Measurements from ENCODE around the gene PRND. TPM values are rescaled to one million over a fixed set of nuclear protein-coding genes. Genes with fewer than 3 reads are reported as not detected.
A peak's percentile ranks its signal among the peaks of the same experiment; 100 is the strongest.

The PRND gene
- total RNA-seq, 2 donors from 2014 or later, result 0.24 to 0.88 TPM

GRCh38 chr20:4708036-4708435 is 13.7 kb upstream of the PRND start:
- peaks cover 2% of the 10 kb centered on the region for H3K4me1 ChIP-seq (ENCODE audit: control insufficient read depth, insufficient read depth, low read length)
- no peak overlapping the region for H3K9ac ChIP-seq (ENCODE audit: extremely low read depth, low read length, poor library complexity, severe bottlenecking)
- no peaks in the 10 kb centered on the region for H3K36me3 ChIP-seq (ENCODE audit: control insufficient read depth, insufficient read depth, low read length)
- Mint-ChIP-seq H3K4me3 (no peak overlapping the region), H3K4me1 (peaks cover 8% of the 10 kb centered on the region), H3K36me3 (ENCODE audit: low read depth) (no peaks in the 10 kb centered on the region), H3K27ac (no peak overlapping the region), H3K27me3 (ENCODE audit: insufficient read depth) (no peaks in the 10 kb centered on the region), H3K9me3 (no peaks in the 10 kb centered on the region)
- TF ChIP-seq, protein P1, sequence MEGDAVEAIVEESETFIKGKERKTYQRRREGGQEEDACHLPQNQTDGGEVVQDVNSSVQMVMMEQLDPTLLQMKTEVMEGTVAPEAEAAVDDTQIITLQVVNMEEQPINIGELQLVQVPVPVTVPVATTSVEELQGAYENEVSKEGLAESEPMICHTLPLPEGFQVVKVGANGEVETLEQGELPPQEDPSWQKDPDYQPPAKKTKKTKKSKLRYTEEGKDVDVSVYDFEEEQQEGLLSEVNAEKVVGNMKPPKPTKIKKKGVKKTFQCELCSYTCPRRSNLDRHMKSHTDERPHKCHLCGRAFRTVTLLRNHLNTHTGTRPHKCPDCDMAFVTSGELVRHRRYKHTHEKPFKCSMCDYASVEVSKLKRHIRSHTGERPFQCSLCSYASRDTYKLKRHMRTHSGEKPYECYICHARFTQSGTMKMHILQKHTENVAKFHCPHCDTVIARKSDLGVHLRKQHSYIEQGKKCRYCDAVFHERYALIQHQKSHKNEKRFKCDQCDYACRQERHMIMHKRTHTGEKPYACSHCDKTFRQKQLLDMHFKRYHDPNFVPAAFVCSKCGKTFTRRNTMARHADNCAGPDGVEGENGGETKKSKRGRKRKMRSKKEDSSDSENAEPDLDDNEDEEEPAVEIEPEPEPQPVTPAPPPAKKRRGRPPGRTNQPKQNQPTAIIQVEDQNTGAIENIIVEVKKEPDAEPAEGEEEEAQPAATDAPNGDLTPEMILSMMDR (conservative IDR thresholded peaks at IDR 0.05), result no peak
- no peak overlapping the region for H3K4me3 ChIP-seq (ENCODE audit: low read length)
- DNase-seq, result peak; percentile 13
- 88 to 100% methylated on average over 1 to 3 of the region's 3 CpGs for WGBS, 2 experiments (ENCODE audit: insufficient coverage in 1 of 2, insufficient read length in 1 of 2)
- no peak overlapping the region for H3K27ac ChIP-seq (ENCODE audit: low read depth, low read length)
- no peaks in the 10 kb centered on the region for H3K9me3 ChIP-seq (ENCODE audit: control insufficient read depth, low read length)
- no peaks in the 10 kb centered on the region for H3K27me3 ChIP-seq (ENCODE audit: control insufficient read depth, insufficient read depth, low read length, poor library complexity, severe bottlenecking)

- H3K9me3 ChIP-seq (ENCODE audit: control insufficient read depth, low read length), result no peaks in the 10 kb centered on the region
- H3K4me1 ChIP-seq (ENCODE audit: control insufficient read depth, insufficient read depth, low read length), result peaks cover 2% of the 10 kb centered on the region
- H3K9ac ChIP-seq (ENCODE audit: extremely low read depth, low read length, poor library complexity, severe bottlenecking), result no peak overlapping the region
- no peak overlapping the region for H3K27ac Mint-ChIP-seq
- no peak overlapping the region for H3K27ac ChIP-seq (ENCODE audit: low read depth, low read length)
- H3K36me3 Mint-ChIP-seq (ENCODE audit: low read depth), result no peaks in the 10 kb centered on the region
- no peaks in the 10 kb centered on the region for H3K27me3 Mint-ChIP-seq (ENCODE audit: insufficient read depth)
- no peaks in the 10 kb centered on the region for H3K9me3 Mint-ChIP-seq
- H3K4me3 ChIP-seq (ENCODE audit: low read length), result no peak overlapping the region
- peaks cover 6% of the 10 kb centered on the region for H3K4me1 Mint-ChIP-seq
- DNase-seq, result peak; percentile 13
- TF ChIP-seq, protein P1 (conservative IDR thresholded peaks at IDR 0.05), result no peak
- no peaks in the 10 kb centered on the region for H3K27me3 ChIP-seq (ENCODE audit: control insufficient read depth, insufficient read depth, low read length, poor library complexity, severe bottlenecking)
- WGBS, 2 experiments (ENCODE audit: insufficient coverage in 1 of 2, insufficient read length in 1 of 2), result 90 to 92% methylated on average over 2 to 3 of the region's 3 CpGs
- H3K4me3 Mint-ChIP-seq, result no peak overlapping the region
- H3K36me3 ChIP-seq (ENCODE audit: control insufficient read depth, insufficient read depth, low read length), result no peaks in the 10 kb centered on the region
Observed at GRCh38 chr20:4708856-4709255, 12.9 kb upstream of the PRND start.

- Histone ChIP-seq H3K9me3 (ENCODE audit: control insufficient read depth, low read length) (no peaks in the 10 kb centered on the region), H3K36me3 (ENCODE audit: control insufficient read depth, insufficient read depth, low read length) (no peaks in the 10 kb centered on the region), H3K9ac (ENCODE audit: extremely low read depth, low read length, poor library complexity, severe bottlenecking) (no peak overlapping the region), H3K27me3 (ENCODE audit: control insufficient read depth, insufficient read depth, low read length, poor library complexity, severe bottlenecking) (no peaks in the 10 kb centered on the region), H3K27ac (ENCODE audit: low read depth, low read length) (no peak overlapping the region), H3K4me3 (ENCODE audit: low read length) (no peak overlapping the region), H3K4me1 (ENCODE audit: control insufficient read depth, insufficient read depth, low read length) (no peaks in the 10 kb centered on the region)
- no peak overlapping the region for H3K27ac Mint-ChIP-seq
- H3K27me3 Mint-ChIP-seq (ENCODE audit: insufficient read depth), result no peaks in the 10 kb centered on the region
- H3K36me3 Mint-ChIP-seq (ENCODE audit: low read depth), result no peaks in the 10 kb centered on the region
- DNase-seq, result peak; percentile 25
- peaks cover under 1% of the 10 kb centered on the region for H3K4me1 Mint-ChIP-seq
- no peak overlapping the region for H3K4me3 Mint-ChIP-seq
- TF ChIP-seq, protein P1 (conservative IDR thresholded peaks at IDR 0.05), result no peak
- WGBS, 2 experiments (ENCODE audit: insufficient coverage in 1 of 2, insufficient read length in 1 of 2), result 91 to 100% methylated on average over 3 to 10 of the region's 10 CpGs
- no peaks in the 10 kb centered on the region for H3K9me3 Mint-ChIP-seq
Observed at GRCh38 chr20:4709261-4710105, 12.2 kb upstream of the PRND start.

Data from endodermal cell (in vitro differentiated cells).